DOHH2 (cell line): ENCODE measurements around the gene ANP32A.

Experiments used
- H3F3A ChIP-seq: fragments of 200-600 bp; sonication (generic), shearing (Covaris generic); 2 replicates; pipeline ENCODE4 v1.6.0; 2016; ENCODE audit warnings: antibody characterized with exemption, mild to moderate bottlenecking; ENCODE audit not compliant: control insufficient read depth, insufficient read depth
- H3K27ac ChIP-seq: fragments of 200-600 bp; sonication (generic); 2 replicates; pipeline ENCODE4 v1.5.1; 2014; ENCODE audit warnings: low read depth, mild to moderate bottlenecking, low read length, moderate library complexity
- H3K27me3 ChIP-seq: fragments of 200-600 bp; sonication (generic); 2 replicates; pipeline ENCODE4 v1.6.1; 2014; ENCODE audit warnings: mild to moderate bottlenecking, low read length, mixed read lengths; ENCODE audit not compliant: control insufficient read depth
- H3K36me3 ChIP-seq: fragments of 200-600 bp; sonication (generic); 2 replicates; pipeline ENCODE4 v1.6.1; 2014; ENCODE audit warnings: mild to moderate bottlenecking, low read length, moderate library complexity, mixed read lengths; ENCODE audit not compliant: control insufficient read depth
- H3K4me1 ChIP-seq: fragments of 200-600 bp; sonication (generic); 2 replicates; pipeline ENCODE4 v1.6.1; 2014; ENCODE audit warnings: mild to moderate bottlenecking, low read length, mixed read lengths; ENCODE audit not compliant: control insufficient read depth
- H3K4me2 ChIP-seq: fragments of 200-600 bp; sonication (generic); 2 replicates; pipeline ENCODE4 v1.6.0; 2014; ENCODE audit warnings: mild to moderate bottlenecking, low read length, moderate library complexity
- H3K4me3 ChIP-seq: fragments of 200-600 bp; sonication (generic); 2 replicates; pipeline ENCODE4 v1.5.1; 2014; ENCODE audit warnings: mild to moderate bottlenecking, low read length, mixed read lengths
- H3K79me2 ChIP-seq: fragments of 200-600 bp; sonication (generic); 2 replicates; pipeline ENCODE4 v1.6.1; 2014; ENCODE audit warnings: mild to moderate bottlenecking, low read length, mixed read lengths; ENCODE audit not compliant: control insufficient read depth
- H3K9me2 ChIP-seq: fragments of 200-600 bp; sonication (generic); replicated peaks from 2 replicates; pipeline ENCODE4 v1.6.1; 2014; ENCODE audit warnings: mild to moderate bottlenecking, low read length, mixed read lengths; ENCODE audit not compliant: control insufficient read depth
- H3K9me3 ChIP-seq: fragments of 200-600 bp; sonication (generic); 2 replicates; pipeline ENCODE4 v1.6.1; 2014; ENCODE audit warnings: antibody characterized with exemption, low read length, mixed read lengths; ENCODE audit not compliant: control insufficient read depth, insufficient read depth
- H4K20me1 ChIP-seq: fragments of 200-600 bp; sonication (generic); 2 replicates; pipeline ENCODE4 v1.6.0; 2014; ENCODE audit warnings: low read depth, mild to moderate bottlenecking, antibody characterized with exemption, low read length, moderate library complexity; ENCODE audit not compliant: control insufficient read depth, insufficient read depth
- CTCF ChIP-seq: fragments of 200-600 bp; sonication (generic); IDR thresholded peaks from one replicate; pipeline ENCODE4 v1.5.1; 2014; ENCODE audit warnings: antibody characterized with exemption, mild to moderate bottlenecking, low read depth, low read length; ENCODE audit not compliant: poor library complexity, severe bottlenecking
- EZH2phosphoT487 ChIP-seq: fragments of 200-600 bp; sonication (generic); IDR thresholded peaks from 2 replicates; pipeline ENCODE4 v1.6.1; 2017; ENCODE audit warnings: borderline replicate concordance, mild to moderate bottlenecking, antibody characterized with exemption, low read length, moderate library complexity, mixed read lengths

ANP32A gene

DNA sequence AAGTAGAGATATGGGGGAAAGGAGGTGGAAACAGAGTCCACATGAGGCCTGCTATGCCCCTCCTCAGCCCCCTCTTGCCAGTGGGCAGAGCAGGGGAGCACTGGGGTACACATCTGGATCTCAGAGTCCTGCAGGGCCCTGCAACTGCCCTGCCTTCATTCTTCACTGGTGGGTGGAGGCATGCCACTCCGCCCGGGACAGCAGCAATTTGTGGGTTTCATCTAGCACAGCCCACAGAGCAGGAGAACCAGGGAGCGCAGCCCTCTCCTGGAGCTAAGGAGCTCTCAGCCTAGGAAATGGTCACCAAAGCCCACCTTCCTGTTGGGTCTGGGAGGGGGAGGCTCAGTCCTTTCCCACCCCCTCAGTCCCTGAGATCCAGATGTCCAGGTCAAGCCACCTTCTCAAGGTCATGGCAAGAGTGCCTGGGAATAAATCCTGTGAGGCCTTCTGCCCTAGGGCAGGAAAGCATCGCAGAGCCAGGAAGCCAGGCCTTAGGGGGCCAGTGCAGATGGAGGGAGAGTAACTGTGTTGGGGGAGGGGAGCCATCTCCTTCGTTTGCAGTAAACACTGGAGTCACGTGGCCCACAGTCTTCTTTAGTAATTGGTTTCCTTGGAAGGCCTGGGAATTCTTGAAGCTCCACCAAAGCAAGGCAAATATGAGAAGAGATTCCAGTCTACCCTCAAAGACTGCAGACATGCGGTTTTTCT is 31.0 kb downstream of the ANP32A start:
- H3K9me3 ChIP-seq = no peaks in the 10 kb centered on the region
- H4K20me1 ChIP-seq = peaks cover 55% of the 10 kb centered on the region
- peaks cover 35% of the 10 kb centered on the region for H3K4me1 ChIP-seq
- H3K27ac ChIP-seq = no peak overlapping the region
- H3F3A ChIP-seq = peaks cover 3% of the 10 kb centered on the region; the same call in 1 of the 2 replicates
- no peak overlapping the region for H3K4me2 ChIP-seq
- no peaks in the 10 kb centered on the region for H3K9me2 ChIP-seq
- TF ChIP-seq EZH2phosphoT487 (no peak), CTCF (no peak)
- H3K36me3 ChIP-seq = peaks cover 98% of the 10 kb centered on the region
- no peaks in the 10 kb centered on the region for H3K27me3 ChIP-seq
- no peak overlapping the region for H3K4me3 ChIP-seq
- peaks cover 88% of the 10 kb centered on the region for H3K79me2 ChIP-seq

DNA sequence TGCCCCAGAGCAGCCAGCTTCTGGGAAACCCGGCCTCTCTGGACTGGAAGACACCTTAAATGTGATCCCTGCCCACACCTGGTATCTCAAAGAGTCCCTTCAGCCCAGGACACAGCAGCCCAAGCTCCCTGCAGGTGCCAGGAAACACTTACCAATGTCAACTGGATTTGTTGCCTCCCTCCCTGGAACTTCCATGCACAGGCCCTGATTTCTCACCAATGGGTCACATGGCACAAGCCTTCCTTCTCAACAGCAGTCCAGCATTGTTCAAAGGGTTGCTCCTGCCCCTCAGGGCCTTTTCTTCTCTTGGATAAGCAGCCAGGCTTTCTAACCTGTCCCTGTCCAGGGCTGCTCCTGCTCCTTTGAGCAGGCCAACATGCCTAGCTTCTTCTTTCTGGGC is 31.6 kb downstream of the ANP32A start:
- Histone ChIP-seq H3K4me3 (no peak overlapping the region), H3F3A (peaks cover 3% of the 10 kb centered on the region; the same call in 1 of the 2 replicates), H3K79me2 (peaks cover 82% of the 10 kb centered on the region), H3K4me1 (peaks cover 31% of the 10 kb centered on the region), H3K9me3 (no peaks in the 10 kb centered on the region), H3K9me2 (no peaks in the 10 kb centered on the region), H3K36me3 (peaks cover 98% of the 10 kb centered on the region), H4K20me1 (peaks cover 50% of the 10 kb centered on the region), H3K4me2 (no peak overlapping the region), H3K27me3 (no peaks in the 10 kb centered on the region), H3K27ac (no peak overlapping the region)
- no peak for TF ChIP-seq CTCF
- TF ChIP-seq EZH2phosphoT487 = no peak

DNA sequence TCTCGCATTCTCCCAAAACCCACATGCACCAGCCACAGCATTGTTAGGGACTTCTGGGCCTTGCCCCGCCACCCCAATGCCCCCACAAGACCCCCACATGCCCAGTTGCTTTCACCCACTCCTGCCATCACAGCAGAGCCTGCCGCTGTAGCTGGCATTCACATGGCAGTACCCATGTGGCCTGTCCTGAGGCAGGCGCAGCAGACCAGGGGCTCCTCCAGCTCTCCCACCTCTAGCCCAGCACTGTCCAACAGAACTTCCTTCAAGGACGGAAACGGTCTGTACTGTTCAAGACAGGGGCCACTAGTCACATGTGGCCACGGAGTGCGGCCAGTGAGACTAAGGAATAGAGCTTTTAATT is 32.5 kb downstream of the ANP32A start:
- H3F3A ChIP-seq = peaks cover 3% of the 10 kb centered on the region; the same call in 1 of the 2 replicates
- no peaks in the 10 kb centered on the region for H3K9me2 ChIP-seq
- no peaks in the 10 kb centered on the region for H3K27me3 ChIP-seq
- H3K4me2 ChIP-seq = no peak overlapping the region
- no peak overlapping the region for H3K27ac ChIP-seq
- H3K9me3 ChIP-seq = no peaks in the 10 kb centered on the region
- peaks cover 76% of the 10 kb centered on the region for H3K79me2 ChIP-seq
- H3K4me3 ChIP-seq = no peak overlapping the region
- peaks cover 25% of the 10 kb centered on the region for H3K4me1 ChIP-seq
- H3K36me3 ChIP-seq = peaks cover 98% of the 10 kb centered on the region
- peaks cover 42% of the 10 kb centered on the region for H4K20me1 ChIP-seq
- TF ChIP-seq CTCF = no peak
- TF ChIP-seq EZH2phosphoT487 = no peak
